ENCODE measurements around the gene ADGRB2.
A peak's percentile ranks its signal among the peaks of the same experiment; 100 is the strongest.

GRCh38 chr1:31759298-31760023 is 4.7 kb downstream of the ADGRB2 start:
- peak; percentile 26 for TF ChIP-seq CTCF (IDR thresholded peaks at IDR 0.05)
- no peak for TF ChIP-seq EZH2 (IDR thresholded peaks at IDR 0.05)
